GM21360 (cell line): ENCODE results near the gene IQSEC1.
A peak's percentile ranks its signal among the peaks of the same experiment; 100 is the strongest.
"Not testable (repeated sequence)": the region's sequence is repeated elsewhere in the genome, so short reads cannot be mapped to it uniquely, and the experiment has no call there.

Experiments
- ATAC-seq: cut with Tn5 transposase; IDR thresholded peaks from one replicate; pipeline ENCODE4 v1.9.1; 2021; ENCODE audit warnings: mild to moderate bottlenecking, moderate library complexity; ENCODE audit not compliant: unreplicated experiment

IQSEC1 gene

GRCh38 chr3:12884790-12885582 is 188.2 kb downstream of the IQSEC1 start:
- ATAC-seq, result no peak

GRCh38 chr3:12884186-12884680 is 189.0 kb downstream of the IQSEC1 start:
- ATAC-seq, result no peak

- no peak for ATAC-seq
These were observed 190.6 kb downstream of the IQSEC1 start for GRCh38 chr3:12882336-12883310.

GRCh38 chr3:12881858-12882257 is 191.4 kb downstream of the IQSEC1 start:
- peak; percentile 51 for ATAC-seq

- ATAC-seq, result no peak
These were observed 193.9 kb downstream of the IQSEC1 start for GRCh38 chr3:12879191-12879815.

- ATAC-seq, result not testable (repeated sequence)
These were observed 194.5 kb downstream of the IQSEC1 start for GRCh38 chr3:12878758-12879157.

- no peak for ATAC-seq
These were observed 195.1 kb downstream of the IQSEC1 start for GRCh38 chr3:12878141-12878574.

GRCh38 chr3:12877040-12877439 is 196.2 kb downstream of the IQSEC1 start:
- no peak for ATAC-seq

- no peak for ATAC-seq
These were observed 197.1 kb downstream of the IQSEC1 start for GRCh38 chr3:12875857-12876836.

- ATAC-seq, result no peak
These were observed 201.7 kb downstream of the IQSEC1 start for GRCh38 chr3:12871404-12871983.

- no peak for ATAC-seq
These were observed 202.3 kb downstream of the IQSEC1 start for GRCh38 chr3:12870942-12871341.

- peak; percentile 36 for ATAC-seq
These were observed 204.1 kb downstream of the IQSEC1 start for GRCh38 chr3:12869035-12869621.

GRCh38 chr3:12868039-12869034 is 204.9 kb downstream of the IQSEC1 start:
- peak; percentile 51 for ATAC-seq

- no peak for ATAC-seq
These were observed 206.4 kb downstream of the IQSEC1 start for GRCh38 chr3:12866836-12867235.

GRCh38 chr3:12865271-12865670 is 208.0 kb downstream of the IQSEC1 start:
- ATAC-seq, result no peak

- no peak for ATAC-seq
These were observed 210.8 kb downstream of the IQSEC1 start for GRCh38 chr3:12862387-12862786.

- no peak for ATAC-seq
These were observed 211.6 kb downstream of the IQSEC1 start for GRCh38 chr3:12861611-12862010.

GRCh38 chr3:12859840-12860239 is 213.4 kb downstream of the IQSEC1 start:
- no peak for ATAC-seq
